Right lobe of liver (tissue), 6 donors: ENCODE data around the gene NSD1. TPM values are rescaled to one million over a fixed set of nuclear protein-coding genes. Genes with fewer than 3 reads are reported as not detected.

Experiments used
- ATAC-seq, 4 donors: fragments of 200-7000 bp; cut with Tn5 transposase; one replicate each; pipeline ENCODE4 v1.9.1; 2020; ENCODE audit warnings: mild to moderate bottlenecking in 4 of 4, moderate library complexity in 4 of 4
- DNase-seq, 3 donors: peaks; one replicate each; pipeline ENCODE4 v3.0.0-alpha.2; 2020
- H3K27ac ChIP-seq, 3 donors: fragments of 200-600 bp; one replicate each; pipeline ENCODE4 v1.8.0; 2022
- H3K27me3 ChIP-seq, 2 donors: fragments of 200-600 bp; one replicate each; pipeline ENCODE4 v1.8.0; 2022
- H3K36me3 ChIP-seq, 4 donors: fragments of 200-600 bp; sonication (generic) in 1 of 4; one replicate each; pipeline versions ENCODE4 v1.5.1 to v1.8.0; 2017 to 2022; ENCODE audit warnings: control low read depth in 1 of 4
- H3K4me1 ChIP-seq, 4 donors: fragments of 200-600 bp; sonication (generic) in 1 of 4; one replicate each; pipeline versions ENCODE4 v1.5.1 to v1.8.0; 2017 to 2022; ENCODE audit warnings: control low read depth in 1 of 4
- H3K4me3 ChIP-seq, 3 donors: fragments of 200-600 bp; one replicate each; pipeline ENCODE4 v1.8.0; 2022
- H3K9me3 ChIP-seq, 4 donors: fragments of 200-600 bp; sonication (generic) in 1 of 4; one replicate each; pipeline versions ENCODE4 v1.5.1 to v1.8.0; 2017 to 2022; ENCODE audit warnings: control low read depth in 1 of 4
- CTCF ChIP-seq, 4 donors: fragments of 200-600 bp in 3 of 4; fragments of 450-650 bp in 1 of 4; IDR thresholded peaks; one replicate each; pipeline versions ENCODE4 v1.5.1 to v1.8.0; 2016 to 2022; ENCODE audit warnings: antibody characterized with exemption in 4 of 4, mild to moderate bottlenecking in 2 of 4
- POLR2A ChIP-seq: fragments of 450-650 bp; IDR thresholded peaks from one replicate; pipeline ENCODE4 v1.6.1; 2017; ENCODE audit warnings: antibody characterized with exemption, mild to moderate bottlenecking
- WGBS: methylation state at CpG from one replicate; pipeline ENCODE4 v1.1.6; 2018; ENCODE audit warnings: low coverage, low lambda C conversion rate; ENCODE audit not compliant: insufficient coverage; ENCODE audit errors: missing lambda C conversion rate; 5-methylcytosine and 5-hydroxymethylcytosine counted together
- intact Hi-C, 2 donors: fragments of 100-400 bp; cut with DNase I; formaldehyde crosslinking; loops; one replicate each; pipeline versions ENCODE4 v1.11.2 to v1.14.1; 2022
- total RNA-seq, 6 experiments: library from RNA; depleted of rRNA in 2 of 6; stranded (reverse); fragments of >200 nt in 2 of 6; fragmentation: NEBNext Ultra II Directional in 3 of 6; extraction: Animal tissue kit (Norgen Biotek cat#: 25700) in 3 of 6; gene quantifications; one replicate each; pipeline versions ENCODE4 v1.1.0 to v1.2.4, GENCODE V29; 2016 to 2023
- donor health status: DM: no; HTN: yes; CAD: no.
- donor health status: DM: no; HTN: no; CAD: no.
- donor health status: DM: no; HTN: no; CAD: no.
- donor health status: DM: no; HTN: yes; CAD: no.
- donor health status: DM: no; HTN: yes; CAD: no.

Gene NSD1
- total RNA-seq, 6 experiments from 2014 or later, result 13.1 to 33.1 (median 23.6) TPM

DNA sequence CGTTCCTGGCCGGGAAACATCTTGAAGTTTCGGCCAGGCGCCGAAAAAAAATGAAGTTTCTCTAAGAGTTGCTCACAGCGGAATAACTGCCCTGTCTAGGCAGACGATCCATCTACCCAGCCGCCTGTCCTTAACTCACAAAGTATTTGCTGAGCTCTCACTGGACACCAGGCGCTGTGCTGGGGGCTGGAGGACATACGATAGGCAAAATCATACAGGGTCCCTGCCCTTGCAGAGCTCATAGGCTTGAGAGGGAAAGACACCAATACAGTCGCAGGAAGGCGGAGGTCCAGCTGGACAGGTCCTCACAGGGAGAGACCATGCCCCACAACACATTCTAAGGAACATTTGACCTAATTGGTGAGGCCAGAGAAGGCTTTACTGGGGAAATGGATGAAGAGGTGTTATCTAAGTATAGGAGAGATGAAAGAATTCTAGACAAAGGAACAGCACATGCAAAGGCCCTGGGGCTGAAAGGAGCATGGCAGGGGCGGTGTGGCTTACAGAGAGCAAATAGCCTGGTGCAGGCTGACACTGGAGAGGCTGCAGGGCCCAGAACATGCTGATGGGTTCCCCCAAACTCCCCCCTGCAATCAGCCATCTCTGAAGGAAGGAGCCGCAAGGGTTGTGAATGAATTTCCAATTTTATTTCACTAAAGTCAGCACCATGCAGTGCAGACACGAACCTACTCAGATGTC is 180.1 kb downstream of the NSD1 start:
- Histone ChIP-seq H3K36me3 (no peaks in the 10 kb centered on the region), H3K9me3 (no peaks in the 10 kb centered on the region), H3K27me3 (no peaks in the 10 kb centered on the region), H3K4me1 (peaks cover 0 to 20% (median 9%) of the 10 kb centered on the region in 4 donors), H3K27ac (no peak overlapping the region), H3K4me3 (no peak overlapping the region)
- TF ChIP-seq CTCF (IDR thresholded peaks at IDR 0.05) (no peak), POLR2A (no peak)
- WGBS, result 90% methylated on average over 9 of the region's 15 CpGs
- DNase-seq, result peak in 1 of 3 donors; percentile 36
- ATAC-seq, result no peak
- intact Hi-C loops, result loop anchor here (10.0 kb wide), 2 partner anchors 71 to 141 kb away; partner anchors contain the start of gene SLC34A1 (in 1 of the 2)

DNA sequence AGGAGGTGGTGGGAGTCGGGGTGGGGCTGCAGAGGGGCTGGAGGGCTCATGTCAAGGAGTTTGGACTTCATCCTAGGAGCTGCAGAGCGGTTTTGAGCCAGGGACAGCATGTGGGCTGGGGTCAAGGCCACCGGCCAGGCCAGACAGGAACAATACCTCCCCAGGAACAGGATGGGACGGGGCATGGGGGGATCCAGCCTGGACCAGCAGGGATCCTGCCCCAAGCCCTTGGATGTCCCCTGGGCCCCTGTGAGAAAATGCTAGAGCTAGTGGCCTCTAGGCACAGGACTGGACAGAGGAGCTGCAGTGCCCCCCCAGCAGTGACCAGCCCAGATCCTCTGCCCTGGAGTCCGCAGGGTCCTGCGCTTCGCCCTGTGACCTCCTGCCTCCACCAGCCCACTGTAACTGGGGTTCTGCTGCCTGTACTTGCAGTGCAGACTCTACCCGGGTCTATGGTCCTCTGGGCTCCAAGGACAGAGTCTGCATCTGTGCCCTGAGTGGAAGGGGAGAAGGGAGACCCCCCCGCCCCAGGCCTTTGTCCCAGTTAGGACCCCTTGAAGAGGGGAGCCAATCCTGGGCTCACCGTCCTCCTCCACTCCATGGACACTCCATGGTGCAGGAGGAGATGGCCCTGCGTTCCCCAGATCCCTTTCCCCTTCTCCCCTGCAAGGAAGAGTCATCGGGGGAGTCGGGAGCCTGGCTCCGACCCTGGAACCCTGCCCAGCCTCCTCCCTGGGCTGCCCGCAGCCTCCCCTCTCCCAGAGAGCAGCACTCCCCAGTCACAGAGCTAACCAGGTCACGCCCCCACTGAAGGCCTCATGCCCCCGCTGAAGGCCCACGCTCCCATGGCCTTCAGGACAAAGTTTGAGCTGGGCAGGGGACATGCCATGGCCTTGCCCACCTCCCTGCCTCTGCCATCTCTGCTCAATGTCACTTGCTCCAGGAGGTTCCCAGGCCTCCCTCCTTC is 181.1 kb downstream of the NSD1 start:
- Histone ChIP-seq H3K27me3 (no peaks in the 10 kb centered on the region), H3K27ac (no peak overlapping the region), H3K4me3 (no peak overlapping the region), H3K36me3 (no peaks in the 10 kb centered on the region), H3K4me1 (peaks cover 0 to 20% (median 9%) of the 10 kb centered on the region in 4 donors), H3K9me3 (no peaks in the 10 kb centered on the region)
- intact Hi-C loops, result loop anchor here (10.0 kb wide), 2 partner anchors 70 to 140 kb away; partner anchors contain the start of gene SLC34A1 (in 1 of the 2)
- DNase-seq (peak in 2 of 3 donors; percentile 23 to 47), ATAC-seq (no peak)
- 71% methylated on average over 4 of the region's 18 CpGs for WGBS
- no peak for TF ChIP-seq POLR2A
- TF ChIP-seq CTCF (IDR thresholded peaks at IDR 0.05), result no peak

GRCh38 chr5:177315411-177315810 is 181.8 kb downstream of the NSD1 start:
- Histone ChIP-seq H3K4me3 (no peak overlapping the region), H3K27ac (no peak overlapping the region), H3K9me3 (no peaks in the 10 kb centered on the region), H3K36me3 (no peaks in the 10 kb centered on the region), H3K27me3 (no peaks in the 10 kb centered on the region), H3K4me1 (peaks cover 0 to 20% (median 9%) of the 10 kb centered on the region in 4 donors)
- intact Hi-C loops, result loop anchor here (10.0 kb wide), 2 partner anchors 69 to 139 kb away; partner anchors contain the start of gene SLC34A1 (in 1 of the 2)
- TF ChIP-seq CTCF (IDR thresholded peaks at IDR 0.05) (no peak), POLR2A (no peak)
- DNase-seq (peak in 1 of 3 donors; percentile 8), ATAC-seq (no peak)
- no CpG with 5 or more reads among the region's 7 CpGs for WGBS

GRCh38 chr5:177316005-177316404 is 182.4 kb downstream of the NSD1 start:
- ATAC-seq, result no peak
- WGBS, result 76% methylated on average over 3 of the region's 3 CpGs

More at GRCh38 chr5:177316005-177316404, 182.4 kb downstream of the NSD1 start:
- no peak for TF ChIP-seq POLR2A
- no peak for TF ChIP-seq CTCF (IDR thresholded peaks at IDR 0.05)
- H3K27ac ChIP-seq, result no peak overlapping the region
- H3K4me3 ChIP-seq, result no peak overlapping the region
- peaks cover 0 to 20% (median 9%) of the 10 kb centered on the region in 4 donors for H3K4me1 ChIP-seq
- H3K27me3 ChIP-seq, result no peaks in the 10 kb centered on the region
- intact Hi-C loops, result loop anchor here (10.0 kb wide), 2 partner anchors 69 to 139 kb away; partner anchors contain the start of gene SLC34A1 (in 1 of the 2)
- H3K9me3 ChIP-seq, result no peaks in the 10 kb centered on the region
- no peak for DNase-seq
- H3K36me3 ChIP-seq, result no peaks in the 10 kb centered on the region
